Measurements from ENCODE around the gene SLF2. TPM values are rescaled to one million over a fixed set of nuclear protein-coding genes. Genes with fewer than 3 reads are reported as not detected.

The SLF2 gene
- total RNA-seq, 1 donor from 2014 or later, result 46.1 TPM

- no peaks in the 10 kb centered on the region for H3K27me3 Mint-ChIP-seq
- no peak for TF ChIP-seq CTCF (conservative IDR thresholded peaks at IDR 0.05)
- no peak overlapping the region for H3K27ac Mint-ChIP-seq
- DNase-seq (ENCODE audit: extremely low spot score, unreplicated experiment), result no peak
- peaks cover 23% of the 10 kb centered on the region for H3K36me3 Mint-ChIP-seq
- H3K4me3 Mint-ChIP-seq, result no peak overlapping the region
- no peaks in the 10 kb centered on the region for H3K4me1 Mint-ChIP-seq (ENCODE audit: unreplicated experiment)
- no peaks in the 10 kb centered on the region for H3K9me3 Mint-ChIP-seq
These were observed 30.7 kb downstream of the SLF2 start for GRCh38 chr10:100943508-100943907.

- Mint-ChIP-seq H3K27ac (no peak overlapping the region), H3K9me3 (no peaks in the 10 kb centered on the region), H3K4me1 (ENCODE audit: unreplicated experiment) (no peaks in the 10 kb centered on the region), H3K27me3 (no peaks in the 10 kb centered on the region), H3K36me3 (peaks cover 20% of the 10 kb centered on the region), H3K4me3 (no peak overlapping the region)
- no peak for TF ChIP-seq CTCF (conservative IDR thresholded peaks at IDR 0.05)
- DNase-seq (ENCODE audit: extremely low spot score, unreplicated experiment), result no peak
These were observed 33.0 kb downstream of the SLF2 start for GRCh38 chr10:100945754-100946153.

- no peaks in the 10 kb centered on the region for H3K9me3 Mint-ChIP-seq
- H3K36me3 Mint-ChIP-seq, result peaks cover 8% of the 10 kb centered on the region
- no peaks in the 10 kb centered on the region for H3K4me1 Mint-ChIP-seq (ENCODE audit: unreplicated experiment)
- H3K27ac Mint-ChIP-seq, result no peak overlapping the region
- no peak for DNase-seq (ENCODE audit: extremely low spot score, unreplicated experiment)
- H3K27me3 Mint-ChIP-seq, result no peaks in the 10 kb centered on the region
- no peak for TF ChIP-seq CTCF (conservative IDR thresholded peaks at IDR 0.05)
- no peak overlapping the region for H3K4me3 Mint-ChIP-seq
These were observed 36.2 kb downstream of the SLF2 start for GRCh38 chr10:100948916-100949315.

GRCh38 chr10:100960251-100960650, 47.5 kb downstream of the SLF2 start:
- Mint-ChIP-seq H3K36me3 (peaks cover 26% of the 10 kb centered on the region), H3K4me1 (ENCODE audit: unreplicated experiment) (no peaks in the 10 kb centered on the region), H3K27ac (no peak overlapping the region), H3K4me3 (no peak overlapping the region), H3K27me3 (no peaks in the 10 kb centered on the region), H3K9me3 (no peaks in the 10 kb centered on the region)
- no peak for TF ChIP-seq CTCF (conservative IDR thresholded peaks at IDR 0.05)
- no peak for DNase-seq (ENCODE audit: extremely low spot score, unreplicated experiment)

- Mint-ChIP-seq H3K27me3 (no peaks in the 10 kb centered on the region), H3K9me3 (no peaks in the 10 kb centered on the region), H3K4me1 (ENCODE audit: unreplicated experiment) (peaks cover 3% of the 10 kb centered on the region), H3K36me3 (peaks cover 23% of the 10 kb centered on the region), H3K27ac (no peak overlapping the region), H3K4me3 (no peak overlapping the region)
- no peak for TF ChIP-seq CTCF (conservative IDR thresholded peaks at IDR 0.05)
- DNase-seq (ENCODE audit: extremely low spot score, unreplicated experiment), result no peak
These were observed 49.8 kb downstream of the SLF2 start for GRCh38 chr10:100962351-100963080.

Data from type B pancreatic cell (in vitro differentiated cells).